GM21717 (cell line): Measurements from ENCODE around the gene EEA1.

Experiments
- ATAC-seq: cut with Tn5 transposase; IDR thresholded peaks from one replicate; pipeline ENCODE4 v1.9.1; 2021; ENCODE audit warnings: mild to moderate bottlenecking, moderate library complexity; ENCODE audit not compliant: unreplicated experiment

EEA1 gene

GRCh38 chr12:92898755-92899154, 30.3 kb downstream of the EEA1 start:
- no peak for ATAC-seq

GRCh38 chr12:92897844-92898243, 31.3 kb downstream of the EEA1 start:
- ATAC-seq: no peak

- no peak for ATAC-seq
These were observed 38.4 kb downstream of the EEA1 start for GRCh38 chr12:92890601-92891106.

- ATAC-seq: no peak
These were observed 43.0 kb downstream of the EEA1 start for GRCh38 chr12:92886131-92886530.

GRCh38 chr12:92879698-92880322, 49.3 kb downstream of the EEA1 start:
- no peak for ATAC-seq

GRCh38 chr12:92877904-92878303, 51.2 kb downstream of the EEA1 start:
- no peak for ATAC-seq

- ATAC-seq: no peak
These were observed 52.6 kb downstream of the EEA1 start for GRCh38 chr12:92876496-92876895.

- no peak for ATAC-seq
These were observed 58.0 kb downstream of the EEA1 start for GRCh38 chr12:92871116-92871515.

- ATAC-seq: no peak
These were observed 62.7 kb downstream of the EEA1 start for GRCh38 chr12:92866418-92866817.

- no peak for ATAC-seq
These were observed 65.8 kb downstream of the EEA1 start for GRCh38 chr12:92863251-92863650.

GRCh38 chr12:92861381-92861780, 67.7 kb downstream of the EEA1 start:
- no peak for ATAC-seq

- ATAC-seq: no peak
These were observed 68.6 kb downstream of the EEA1 start for GRCh38 chr12:92860521-92860920.

- no peak for ATAC-seq
These were observed 69.3 kb downstream of the EEA1 start for GRCh38 chr12:92859650-92860386.

GRCh38 chr12:92857818-92858217, 71.3 kb downstream of the EEA1 start:
- ATAC-seq: no peak

- no peak for ATAC-seq
These were observed 74.8 kb downstream of the EEA1 start for GRCh38 chr12:92854344-92854743.

- no peak for ATAC-seq
These were observed 80.4 kb downstream of the EEA1 start for GRCh38 chr12:92848740-92849139.

- ATAC-seq: no peak
These were observed 81.7 kb downstream of the EEA1 start for GRCh38 chr12:92847368-92847767.

- ATAC-seq: no peak
These were observed 83.8 kb downstream of the EEA1 start for GRCh38 chr12:92845329-92845728.

GRCh38 chr12:92844151-92844763, 84.8 kb downstream of the EEA1 start:
- no peak for ATAC-seq

- ATAC-seq: no peak
These were observed 99.3 kb downstream of the EEA1 start for GRCh38 chr12:92829686-92830282.

GRCh38 chr12:92828565-92828964, 100.5 kb downstream of the EEA1 start:
- ATAC-seq: no peak
